ENCODE data around the gene TBC1D5.

DNA sequence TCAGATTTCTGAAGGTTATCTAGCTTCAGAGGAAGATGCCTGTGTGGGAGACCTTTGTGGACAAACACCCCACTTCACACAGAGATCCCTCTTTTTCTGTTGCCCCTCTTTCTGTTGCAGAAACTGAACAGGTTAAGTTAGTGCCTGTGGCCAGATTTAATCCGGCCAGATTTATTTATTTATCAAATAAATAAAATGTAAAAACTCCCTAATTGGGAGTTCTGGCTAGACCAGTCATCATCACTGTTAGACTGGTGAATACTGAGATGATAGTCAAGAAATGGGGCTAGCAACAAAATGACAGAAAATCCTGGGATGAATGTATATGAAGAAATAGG is 1.2 kb upstream of the TBC1D5 start:
- TF ChIP-seq SIN3A (conservative IDR thresholded peaks at IDR 0.05 in 1 of 2, IDR thresholded peaks at IDR 0.05 in 1 of 2; ENCODE audit: low read depth in 1 of 2, low read length in 2 of 2) = no peak
- TF ChIP-seq, protein P1, sequence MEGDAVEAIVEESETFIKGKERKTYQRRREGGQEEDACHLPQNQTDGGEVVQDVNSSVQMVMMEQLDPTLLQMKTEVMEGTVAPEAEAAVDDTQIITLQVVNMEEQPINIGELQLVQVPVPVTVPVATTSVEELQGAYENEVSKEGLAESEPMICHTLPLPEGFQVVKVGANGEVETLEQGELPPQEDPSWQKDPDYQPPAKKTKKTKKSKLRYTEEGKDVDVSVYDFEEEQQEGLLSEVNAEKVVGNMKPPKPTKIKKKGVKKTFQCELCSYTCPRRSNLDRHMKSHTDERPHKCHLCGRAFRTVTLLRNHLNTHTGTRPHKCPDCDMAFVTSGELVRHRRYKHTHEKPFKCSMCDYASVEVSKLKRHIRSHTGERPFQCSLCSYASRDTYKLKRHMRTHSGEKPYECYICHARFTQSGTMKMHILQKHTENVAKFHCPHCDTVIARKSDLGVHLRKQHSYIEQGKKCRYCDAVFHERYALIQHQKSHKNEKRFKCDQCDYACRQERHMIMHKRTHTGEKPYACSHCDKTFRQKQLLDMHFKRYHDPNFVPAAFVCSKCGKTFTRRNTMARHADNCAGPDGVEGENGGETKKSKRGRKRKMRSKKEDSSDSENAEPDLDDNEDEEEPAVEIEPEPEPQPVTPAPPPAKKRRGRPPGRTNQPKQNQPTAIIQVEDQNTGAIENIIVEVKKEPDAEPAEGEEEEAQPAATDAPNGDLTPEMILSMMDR (IDR thresholded peaks at IDR 0.05; ENCODE audit: control extremely low read depth in 1 of 3, insufficient read depth in 1 of 3, low read depth in 1 of 3, low read length in 3 of 3) = no peak
- TF ChIP-seq TCF12 (IDR thresholded peaks at IDR 0.05; ENCODE audit: low read depth, low read length) = no peak
- no peak for TF ChIP-seq GTF2F1 (IDR thresholded peaks at IDR 0.05; ENCODE audit: borderline replicate concordance, low read depth, low read length)
